Mucosa of stomach (tissue), 1 donor: ENCODE results near the gene KCNQ1OT1.

Source experiments
- H3K27me3 ChIP-seq: one replicate; pipeline ENCODE4 v1.7.0; 2013; ENCODE audit warnings: mild to moderate bottlenecking, low read length; ENCODE audit not compliant: control insufficient read depth, insufficient read depth
- H3K36me3 ChIP-seq: one replicate; pipeline ENCODE4 v1.7.0; 2013; ENCODE audit warnings: low read length; ENCODE audit not compliant: control insufficient read depth, insufficient read depth
- H3K4me1 ChIP-seq: one replicate; pipeline ENCODE4 v1.7.0; 2013; ENCODE audit warnings: mild to moderate bottlenecking, low read length; ENCODE audit not compliant: control insufficient read depth, insufficient read depth
- H3K4me3 ChIP-seq: one replicate; pipeline ENCODE4 v1.7.0; 2013; ENCODE audit warnings: low read length
- H3K9ac ChIP-seq: one replicate; pipeline ENCODE4 v1.7.0; 2013; ENCODE audit warnings: mild to moderate bottlenecking, low read length, moderate library complexity
- H3K9me3 ChIP-seq: one replicate; pipeline ENCODE4 v1.7.0; 2013; ENCODE audit warnings: mild to moderate bottlenecking, low read length, moderate library complexity; ENCODE audit not compliant: control insufficient read depth
- donor health status: Pancreatic carcinoma.

Gene KCNQ1OT1

GRCh38 chr11:2693271-2694261 lies 6.2 kb downstream of the KCNQ1OT1 start:
- Histone ChIP-seq H3K9me3 (no peaks in the 10 kb centered on the region), H3K27me3 (no peaks in the 10 kb centered on the region), H3K36me3 (peaks cover 3% of the 10 kb centered on the region), H3K4me3 (no peak overlapping the region), H3K4me1 (peaks cover 41% of the 10 kb centered on the region), H3K9ac (no peak overlapping the region)

GRCh38 chr11:2691991-2692875 lies 7.6 kb downstream of the KCNQ1OT1 start:
- H3K36me3 ChIP-seq: peaks cover 3% of the 10 kb centered on the region
- peaks cover 49% of the 10 kb centered on the region for H3K4me1 ChIP-seq
- no peak overlapping the region for H3K4me3 ChIP-seq
- H3K9me3 ChIP-seq: no peaks in the 10 kb centered on the region
- H3K9ac ChIP-seq: no peak overlapping the region
- H3K27me3 ChIP-seq: no peaks in the 10 kb centered on the region

DNA sequence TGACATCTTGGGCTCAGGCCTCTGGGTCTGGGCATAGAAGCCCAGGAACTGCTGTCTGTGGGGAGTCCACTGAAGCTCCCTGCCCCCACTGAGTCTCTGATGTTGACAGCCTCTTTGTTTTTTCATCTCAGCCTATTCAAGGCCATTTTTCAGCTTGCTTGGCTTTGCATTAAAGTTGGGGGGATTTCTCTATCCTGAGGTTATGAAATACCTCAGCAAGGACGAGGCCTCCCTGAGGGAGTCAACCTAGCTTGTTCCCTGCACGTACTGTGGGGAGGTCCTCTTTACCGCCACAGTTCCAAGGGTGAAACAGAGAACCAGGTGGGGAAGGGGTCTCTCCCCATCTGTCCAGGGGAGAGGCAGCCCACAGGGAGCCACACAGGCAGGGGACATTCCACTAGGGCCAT lies 8.4 kb downstream of the KCNQ1OT1 start:
- no peaks in the 10 kb centered on the region for H3K9me3 ChIP-seq
- peaks cover 3% of the 10 kb centered on the region for H3K36me3 ChIP-seq
- H3K4me3 ChIP-seq: no peak overlapping the region
- peaks cover 49% of the 10 kb centered on the region for H3K4me1 ChIP-seq
- no peak overlapping the region for H3K9ac ChIP-seq
- no peaks in the 10 kb centered on the region for H3K27me3 ChIP-seq

DNA sequence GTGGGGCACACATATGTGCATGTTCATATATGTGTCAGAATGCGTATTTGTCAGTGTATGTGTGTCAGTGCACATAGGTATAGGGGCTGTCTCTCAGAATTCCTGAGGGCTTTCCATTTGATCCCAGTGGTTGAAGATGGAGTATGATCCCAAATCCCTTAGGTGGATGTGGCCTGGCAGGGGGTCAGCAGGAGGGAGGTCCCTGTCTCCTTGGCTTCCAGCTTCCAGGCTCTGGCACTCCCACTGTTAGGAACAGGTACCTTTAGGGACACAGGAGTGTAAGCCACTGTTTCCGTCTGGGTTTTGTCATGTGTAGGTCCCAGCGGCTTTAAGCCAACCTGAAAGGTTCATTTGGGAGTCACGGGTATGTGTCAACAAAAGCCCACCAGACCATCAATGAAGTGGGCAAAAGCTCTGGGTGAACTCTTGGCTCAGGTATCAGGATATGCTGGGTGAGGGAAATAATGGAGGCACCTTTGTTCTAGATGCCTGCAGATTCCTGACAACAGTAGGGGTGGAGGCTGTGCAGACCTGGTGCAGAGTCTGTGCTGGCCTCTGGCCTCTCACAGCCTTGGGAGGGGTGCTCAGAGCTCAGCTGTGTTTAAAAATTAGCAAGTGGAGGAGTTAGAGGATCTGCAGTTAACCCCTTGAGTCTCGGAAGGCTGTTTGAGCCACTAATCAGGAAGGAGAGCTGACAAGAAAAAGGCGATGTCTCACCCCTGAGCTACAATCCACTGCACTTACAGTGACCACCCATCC lies 9.0 kb downstream of the KCNQ1OT1 start:
- Histone ChIP-seq H3K4me1 (peaks cover 48% of the 10 kb centered on the region), H3K4me3 (no peak overlapping the region), H3K9me3 (no peaks in the 10 kb centered on the region), H3K27me3 (no peaks in the 10 kb centered on the region), H3K36me3 (peaks cover 3% of the 10 kb centered on the region), H3K9ac (no peak overlapping the region)

DNA sequence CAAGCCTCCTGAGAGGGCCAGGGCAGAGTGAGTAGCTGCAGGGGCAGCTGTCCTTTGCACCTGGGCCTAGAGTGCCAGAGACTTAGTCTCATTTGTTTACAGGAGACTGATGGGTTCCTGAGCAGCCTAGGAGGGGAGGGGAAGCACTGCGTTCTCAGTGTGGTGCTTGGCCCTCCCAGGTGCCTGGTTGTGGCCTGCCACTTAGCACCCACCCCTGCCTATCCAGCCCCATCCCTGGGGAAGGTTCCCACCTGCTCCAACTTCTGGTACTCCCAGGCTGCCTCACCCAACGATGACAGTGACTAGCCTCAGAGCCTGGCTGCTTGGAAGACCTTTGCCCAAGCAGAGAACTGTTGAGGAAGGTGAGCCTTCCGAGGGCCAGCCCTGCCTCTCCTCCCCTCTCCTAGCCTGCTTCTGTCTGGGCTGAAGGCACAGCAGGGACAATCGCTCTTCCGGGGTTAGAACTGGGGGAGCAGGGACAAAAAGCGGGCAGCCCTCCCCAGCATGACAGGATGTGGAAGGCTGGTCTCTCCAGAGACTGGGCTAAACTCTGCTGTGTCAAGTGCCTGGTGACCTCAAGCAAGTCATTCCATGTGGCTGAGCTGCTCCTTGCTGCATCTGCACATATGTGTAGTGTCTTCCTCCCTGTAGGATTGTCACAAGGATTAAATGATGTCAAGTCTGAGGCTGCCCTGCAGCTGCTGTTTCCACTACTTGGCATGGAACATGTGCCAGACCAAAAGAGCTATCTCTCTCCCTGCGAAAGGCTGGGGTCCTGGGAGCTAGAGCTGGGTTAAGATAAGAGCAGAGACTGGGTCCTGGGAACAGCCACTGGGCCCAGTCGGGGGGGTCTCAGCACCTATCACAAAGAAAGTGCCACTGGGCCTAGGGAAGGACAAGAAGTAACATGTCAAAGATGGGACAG lies 9.9 kb downstream of the KCNQ1OT1 start:
- Histone ChIP-seq H3K36me3 (no peaks in the 10 kb centered on the region), H3K4me1 (peaks cover 41% of the 10 kb centered on the region), H3K27me3 (no peaks in the 10 kb centered on the region), H3K4me3 (no peak overlapping the region), H3K9ac (no peak overlapping the region), H3K9me3 (no peaks in the 10 kb centered on the region)

- Histone ChIP-seq H3K27me3 (no peaks in the 10 kb centered on the region), H3K9me3 (no peaks in the 10 kb centered on the region), H3K36me3 (no peaks in the 10 kb centered on the region), H3K9ac (no peak overlapping the region), H3K4me1 (peaks cover 44% of the 10 kb centered on the region), H3K4me3 (no peak overlapping the region)
Measured at GRCh38 chr11:2688381-2689231, 11.2 kb downstream of the KCNQ1OT1 start.

DNA sequence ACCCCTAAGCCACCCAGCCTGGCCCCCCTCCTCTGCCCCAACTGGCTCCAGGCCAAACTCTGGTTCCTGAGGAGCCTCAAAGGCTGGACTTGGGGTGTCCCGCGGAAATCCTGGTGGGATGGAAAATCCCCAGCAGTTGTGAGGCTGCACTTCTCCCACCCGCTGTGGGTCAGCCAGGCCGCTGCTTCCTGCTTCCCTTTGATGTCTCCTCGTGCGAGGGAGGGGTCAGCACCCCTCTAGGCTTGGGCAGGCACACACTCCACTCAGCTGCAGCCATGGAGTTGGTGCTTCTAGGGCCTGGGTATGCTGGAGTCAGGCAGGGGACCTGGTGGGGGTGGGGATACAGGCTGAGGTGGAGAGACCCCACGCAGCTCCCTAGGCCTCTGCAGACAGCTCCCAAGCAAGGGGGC lies 12.0 kb downstream of the KCNQ1OT1 start:
- Histone ChIP-seq H3K9me3 (no peaks in the 10 kb centered on the region), H3K27me3 (no peaks in the 10 kb centered on the region), H3K4me3 (no peak overlapping the region), H3K36me3 (no peaks in the 10 kb centered on the region), H3K4me1 (peaks cover 45% of the 10 kb centered on the region), H3K9ac (no peak overlapping the region)

DNA sequence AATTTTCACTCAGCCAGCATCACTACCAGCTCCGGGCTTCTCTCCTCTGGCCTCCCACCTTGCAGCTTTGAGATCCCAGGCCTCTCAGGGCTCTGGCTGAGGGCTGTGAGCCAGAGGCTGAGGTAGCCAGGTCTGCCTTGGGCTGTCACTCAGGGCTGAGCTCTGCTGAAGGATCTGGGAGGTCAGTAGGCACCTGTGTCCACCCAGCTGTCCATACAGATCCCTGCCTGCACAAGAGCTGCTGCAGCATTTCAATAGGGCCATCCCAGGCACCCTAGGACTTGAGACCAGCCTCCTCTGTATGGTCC lies 12.6 kb downstream of the KCNQ1OT1 start:
- no peaks in the 10 kb centered on the region for H3K27me3 ChIP-seq
- H3K9ac ChIP-seq: no peak overlapping the region
- H3K36me3 ChIP-seq: no peaks in the 10 kb centered on the region
- H3K4me1 ChIP-seq: peaks cover 41% of the 10 kb centered on the region
- no peak overlapping the region for H3K4me3 ChIP-seq
- no peaks in the 10 kb centered on the region for H3K9me3 ChIP-seq

DNA sequence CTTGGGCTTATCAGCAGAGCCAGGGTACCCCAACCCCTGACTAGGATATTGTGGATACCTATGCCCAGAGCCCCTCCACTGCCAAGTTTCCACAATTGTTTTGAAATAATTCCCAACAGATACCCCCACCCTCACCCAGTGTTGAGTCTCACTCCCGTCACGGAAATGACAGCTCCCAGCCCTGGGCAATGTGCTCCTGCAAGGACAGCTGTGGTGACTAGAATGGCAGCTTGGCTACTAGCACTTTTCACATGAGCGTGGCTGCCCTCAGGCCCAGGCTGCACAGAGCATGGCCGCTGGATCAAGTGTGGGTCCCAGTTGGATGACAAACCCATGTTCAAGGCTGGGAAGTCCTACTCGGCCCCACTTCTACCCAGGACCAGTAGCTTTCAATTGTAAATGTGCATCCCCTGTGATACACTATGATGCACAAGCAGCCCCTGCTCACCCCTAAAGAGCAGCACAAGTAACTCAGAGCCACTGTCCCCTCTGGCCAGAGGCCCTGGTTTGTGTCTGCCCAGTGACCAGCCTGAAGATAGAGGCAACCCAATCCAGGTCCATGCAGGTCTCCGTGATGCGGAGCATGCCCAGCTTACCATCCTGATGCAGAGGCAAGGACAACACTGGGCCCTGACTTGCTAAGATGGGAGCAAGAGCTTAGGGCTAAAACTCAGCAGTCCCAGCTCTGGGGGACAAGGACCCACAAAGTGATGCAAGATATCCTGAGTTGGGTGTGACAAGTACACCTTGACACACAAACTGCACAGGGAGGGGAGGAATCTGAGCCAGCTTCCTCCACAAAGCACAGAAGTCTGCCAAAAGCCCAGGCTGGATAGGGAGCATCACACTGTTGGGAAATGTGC lies 13.2 kb downstream of the KCNQ1OT1 start:
- H3K36me3 ChIP-seq: no peaks in the 10 kb centered on the region
- H3K4me1 ChIP-seq: peaks cover 35% of the 10 kb centered on the region
- H3K9ac ChIP-seq: no peak overlapping the region

More for the DNA sequence above, 13.2 kb downstream of the KCNQ1OT1 start:
- Histone ChIP-seq H3K27me3 (no peaks in the 10 kb centered on the region), H3K9me3 (no peaks in the 10 kb centered on the region), H3K4me3 (no peak overlapping the region)
